Stimulated activated CD8-positive, alpha-beta memory T cell treated with anti-CD3 and anti-CD28 coated beads, Interleukin-4, amount 100 ng/mL, for 24 hours (primary cell): Measurements from ENCODE around the gene TTC21A.

ENCODE experiments used
- DNase-seq: peaks from one replicate; pipeline ENCODE4 v3.0.0-alpha.2; 2020; ENCODE audit warnings: low read depth

The TTC21A gene

DNA sequence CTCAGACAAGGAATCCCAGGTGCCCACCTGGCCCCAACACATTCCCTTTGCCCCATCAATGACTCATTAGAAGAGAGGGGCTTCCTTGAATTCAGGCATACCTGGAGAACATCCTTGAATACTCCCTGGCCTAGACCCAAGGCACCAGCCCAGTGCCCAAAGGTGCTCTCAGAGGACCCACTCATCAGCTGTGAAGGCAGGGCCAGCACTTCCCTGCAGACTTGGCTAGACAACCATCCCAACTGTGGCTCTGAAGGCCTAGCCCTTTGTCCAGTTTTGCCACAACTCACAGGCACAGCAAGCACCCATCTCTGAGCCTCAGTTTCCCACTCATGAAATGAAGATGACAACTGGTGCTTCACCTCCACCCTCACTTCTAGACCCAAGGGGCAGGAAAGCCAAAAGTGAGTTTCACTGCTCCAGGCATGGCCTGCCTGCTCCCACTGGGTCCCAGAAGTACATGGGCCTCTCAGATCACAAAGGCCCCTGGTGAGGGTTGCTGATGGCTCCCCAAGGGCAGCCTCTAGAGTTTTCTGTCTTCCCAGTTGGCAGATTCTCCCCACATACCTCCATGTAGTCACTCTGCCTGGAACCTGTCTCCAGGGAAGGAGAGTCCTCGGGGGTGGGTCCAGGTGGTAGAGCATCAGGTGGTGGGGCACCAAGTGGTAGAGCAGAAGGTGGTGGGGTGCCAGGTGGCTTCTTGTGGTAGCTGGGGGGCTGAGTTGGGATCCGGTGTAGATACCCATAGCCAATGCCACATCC is 7.6 kb upstream of the TTC21A start:
- no peak for DNase-seq

GRCh38 chr3:39100500-39100886 is 7.0 kb upstream of the TTC21A start:
- no peak for DNase-seq

DNA sequence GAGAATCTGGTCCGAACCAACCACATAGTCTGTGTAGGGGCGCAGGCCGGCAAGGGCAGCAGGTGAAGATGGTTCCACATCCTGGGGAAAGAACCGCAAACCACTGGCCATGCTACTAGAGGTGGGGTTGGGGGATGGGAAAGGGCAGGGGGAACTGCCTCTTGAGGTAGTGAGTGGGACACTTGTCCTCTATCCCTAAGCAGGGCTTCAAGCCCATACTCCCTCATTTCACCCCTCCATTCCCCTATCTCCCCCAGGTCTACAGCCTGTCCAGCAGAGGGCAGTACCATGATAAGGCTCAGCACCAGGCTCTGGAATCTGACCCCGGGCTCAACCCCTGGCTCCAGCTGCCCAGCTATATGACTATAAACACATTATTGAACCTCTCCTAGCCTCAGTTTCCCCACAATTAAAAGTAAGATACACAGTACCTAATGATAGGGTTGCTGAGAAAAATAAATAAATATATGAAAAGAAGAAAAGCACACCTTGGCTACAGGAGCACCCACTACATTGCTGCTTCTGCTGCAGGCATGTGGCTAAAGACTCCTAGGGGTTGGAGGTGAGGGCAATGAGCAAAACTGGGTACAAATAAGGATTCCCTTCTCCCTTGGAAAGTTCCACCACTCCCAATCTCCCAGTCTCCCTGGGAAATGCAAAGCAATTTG is 6.3 kb upstream of the TTC21A start:
- peak; percentile 26 for DNase-seq

DNA sequence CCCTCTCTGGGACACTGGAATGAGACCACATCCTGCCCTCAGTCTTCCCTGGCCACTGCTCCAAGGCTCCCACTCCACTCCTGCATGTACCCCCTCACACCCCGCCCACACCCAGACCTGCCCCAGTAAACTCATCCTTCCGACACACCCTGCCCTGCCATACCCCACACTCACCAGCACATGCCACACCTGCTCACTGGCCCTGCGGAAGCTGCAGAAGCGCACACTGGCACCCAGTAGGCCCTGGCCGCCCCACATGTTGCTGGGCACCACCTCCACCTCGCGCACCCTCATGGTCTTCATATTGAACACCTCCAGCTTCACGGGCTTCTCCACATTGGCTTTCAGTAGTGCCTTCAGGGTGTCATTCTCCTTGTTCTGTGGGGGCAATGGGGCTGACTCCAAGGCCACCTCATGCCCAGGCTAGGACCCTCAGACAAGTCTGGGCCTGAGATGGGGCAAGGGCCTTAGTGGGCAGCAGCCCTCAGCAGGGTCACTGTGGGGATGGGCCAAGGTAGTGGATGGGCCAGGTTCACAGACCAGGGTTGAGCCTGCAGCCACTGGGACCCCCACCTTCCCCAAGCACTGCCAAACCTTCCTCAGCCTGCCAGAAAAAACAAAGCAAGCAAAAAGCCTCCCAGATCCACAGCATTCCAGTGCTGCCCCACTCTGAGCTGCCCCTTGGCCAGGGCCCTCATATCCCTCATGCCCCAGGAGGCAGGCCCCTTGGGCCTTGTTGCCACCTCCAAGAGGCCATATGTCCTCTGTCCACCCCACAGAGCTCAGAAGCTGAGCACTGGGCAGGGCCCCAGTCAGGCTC is 4.8 kb upstream of the TTC21A start:
- no peak for DNase-seq

GRCh38 chr3:39103324-39103693 is 4.2 kb upstream of the TTC21A start:
- no peak for DNase-seq

GRCh38 chr3:39103791-39104552 is 3.5 kb upstream of the TTC21A start:
- no peak for DNase-seq

DNA sequence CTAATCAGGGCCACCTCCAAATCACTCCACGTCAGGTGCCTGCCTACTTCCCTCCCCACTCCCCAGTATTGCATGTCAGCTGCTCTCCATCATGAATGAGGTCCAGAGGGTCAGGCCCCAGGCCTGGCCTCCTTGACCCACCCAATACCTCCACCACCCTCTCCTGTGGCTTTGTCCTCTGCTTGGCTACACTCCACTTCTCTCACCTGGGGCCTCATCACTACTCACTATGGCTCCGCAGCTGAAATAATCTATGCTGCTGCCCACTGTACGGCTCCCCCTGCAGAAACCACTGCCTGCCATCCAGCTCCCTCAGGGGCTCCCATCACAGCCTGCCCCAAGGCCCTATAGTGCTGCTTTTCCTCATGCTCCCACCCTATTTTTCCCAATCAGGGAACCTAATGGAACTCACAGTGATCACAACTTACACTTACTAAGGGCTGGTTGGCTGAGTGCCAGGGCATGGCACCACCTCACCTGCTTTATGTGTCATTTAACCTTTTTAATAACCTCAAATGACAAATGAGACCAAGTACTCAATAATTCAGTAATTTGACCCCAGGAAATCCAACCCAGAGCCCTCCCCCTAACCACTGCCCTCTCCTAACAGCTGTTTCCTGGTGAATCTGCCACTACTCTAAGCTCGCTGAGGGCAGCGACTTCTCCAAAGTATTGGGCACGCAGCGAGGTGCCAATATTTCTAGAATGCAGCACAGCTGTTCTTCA is 2.4 kb upstream of the TTC21A start:
- DNase-seq, result no peak

DNA sequence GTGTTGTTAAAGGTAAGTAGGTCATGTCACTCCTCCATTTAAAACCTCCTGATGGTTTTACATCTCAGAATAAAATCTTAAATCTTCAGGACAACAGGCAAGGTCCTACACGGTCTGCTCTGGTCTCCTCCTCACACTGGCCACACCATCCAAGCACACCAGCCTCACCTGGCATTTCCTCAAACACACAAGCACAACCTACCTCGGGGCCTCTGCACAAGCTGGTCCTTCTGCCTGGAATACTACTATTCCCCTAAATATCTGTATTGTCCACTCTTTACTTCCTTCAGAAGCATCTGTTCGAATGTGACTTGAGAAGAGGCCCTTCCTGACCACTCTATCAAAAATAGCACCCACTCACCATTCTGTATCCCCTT is 1.8 kb upstream of the TTC21A start:
- no peak for DNase-seq

- no peak for DNase-seq
These were observed 1.1 kb upstream of the TTC21A start for GRCh38 chr3:39106281-39106811.

- DNase-seq, result no peak
These were observed 561 bp upstream of the TTC21A start for GRCh38 chr3:39106851-39107387.

DNA sequence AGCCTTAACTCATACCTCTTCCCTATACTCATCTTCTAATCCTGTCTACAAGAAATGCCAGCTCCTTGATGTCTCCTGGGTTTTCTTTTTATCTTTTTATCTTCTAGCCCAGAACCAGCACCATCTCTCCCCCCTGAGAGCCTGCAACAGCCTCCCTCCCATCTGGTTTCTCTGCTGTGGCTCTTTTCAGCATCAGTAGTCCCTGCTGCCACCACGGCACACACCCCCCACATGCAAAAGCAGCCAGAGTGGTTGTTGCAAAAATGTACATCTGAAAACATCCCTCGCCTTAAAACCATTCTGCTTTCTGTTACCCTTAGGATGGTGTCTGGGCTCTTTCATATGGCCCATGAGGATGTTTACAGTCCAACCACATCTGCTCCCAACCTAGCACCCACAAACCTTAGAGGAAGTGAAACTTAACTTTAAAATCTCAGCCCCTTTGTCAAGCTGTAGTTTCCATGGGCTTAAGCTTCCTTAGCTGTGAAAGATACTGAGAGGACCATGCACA is 775 bp downstream of the TTC21A start:
- DNase-seq, result no peak

DNA sequence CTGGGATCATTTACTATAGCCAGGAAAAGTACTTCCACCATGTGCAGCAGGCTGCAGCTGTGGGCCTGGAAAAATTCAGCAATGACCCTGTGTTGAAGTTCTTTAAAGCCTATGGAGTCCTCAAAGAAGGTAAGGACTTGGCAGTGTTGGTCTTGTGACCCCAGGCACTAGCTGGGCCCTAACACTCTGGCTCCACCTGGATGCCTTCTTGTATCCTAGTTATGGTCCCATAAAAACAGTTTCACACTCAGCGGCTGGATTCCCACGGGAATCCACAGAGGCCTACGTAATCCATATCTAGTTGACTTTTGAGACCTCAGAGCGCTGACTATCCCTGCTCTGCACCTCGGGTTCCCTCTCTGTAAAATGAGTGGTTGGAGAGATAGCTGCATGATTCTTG is 1.6 kb downstream of the TTC21A start:
- no peak for DNase-seq

GRCh38 chr3:39110041-39110639 is 2.7 kb downstream of the TTC21A start:
- no peak for DNase-seq

DNA sequence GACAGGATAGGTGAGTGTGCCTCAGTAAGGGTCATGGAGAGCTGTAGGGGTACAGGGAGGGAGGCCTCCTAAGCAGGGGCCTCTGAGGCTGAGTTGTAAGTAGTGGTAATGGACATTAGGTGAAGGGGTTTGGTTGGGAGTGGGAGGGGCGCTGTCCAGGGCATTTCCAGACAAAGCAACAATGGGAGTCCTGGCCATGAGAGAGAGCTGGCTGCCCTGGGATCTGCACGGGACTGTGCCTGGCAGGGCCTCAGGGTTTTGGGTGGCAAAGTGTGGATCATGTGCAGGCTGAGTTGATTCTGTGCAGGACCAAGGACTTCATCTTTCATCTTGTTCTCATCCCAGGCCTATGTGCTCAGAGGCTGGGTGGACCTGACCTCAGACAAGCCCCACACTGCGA is 4.6 kb downstream of the TTC21A start:
- DNase-seq, result no peak

GRCh38 chr3:39112535-39112934 is 5.1 kb downstream of the TTC21A start:
- DNase-seq, result no peak

DNA sequence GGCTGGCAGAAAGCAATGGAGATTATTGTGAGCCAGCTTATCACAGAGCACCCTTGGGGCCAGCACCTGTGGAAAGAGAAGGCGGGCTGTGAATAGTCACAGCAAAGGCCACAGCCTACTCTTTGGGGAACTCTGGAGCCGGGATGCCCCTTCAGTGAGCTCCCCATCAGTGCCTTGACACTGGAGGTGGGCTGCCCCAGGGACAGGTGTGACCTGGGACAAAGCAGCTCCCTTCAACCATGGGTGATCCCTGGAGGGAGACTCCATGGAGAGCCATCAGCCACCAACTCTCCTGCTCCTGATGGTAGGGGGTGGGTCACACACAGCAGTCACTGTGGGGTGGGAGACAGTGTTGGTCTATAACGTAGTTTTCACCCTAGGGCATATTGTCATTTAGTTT is 5.8 kb downstream of the TTC21A start:
- no peak for DNase-seq

DNA sequence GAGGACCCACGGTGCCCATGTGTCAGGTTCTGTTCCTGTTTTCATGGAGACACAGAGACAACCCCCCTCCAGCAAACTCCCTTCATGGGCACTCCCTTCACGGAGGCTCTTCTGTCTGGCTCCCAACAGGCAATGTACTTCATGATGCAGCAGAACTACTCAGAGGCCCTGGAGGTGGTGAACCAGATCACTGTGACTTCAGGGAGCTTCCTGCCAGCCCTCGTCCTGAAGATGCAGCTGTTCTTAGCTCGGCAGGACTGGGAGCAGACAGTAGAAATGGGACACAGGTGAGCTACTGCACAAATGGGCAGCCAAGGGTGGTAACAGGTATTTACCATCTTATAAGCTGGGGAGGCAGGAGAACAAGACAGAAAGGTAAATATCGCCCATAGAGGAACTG is 7.0 kb downstream of the TTC21A start:
- no peak for DNase-seq

- DNase-seq, result no peak
These were observed 8.4 kb downstream of the TTC21A start for GRCh38 chr3:39115870-39116269.

- no peak for DNase-seq
These were observed 10.6 kb downstream of the TTC21A start for GRCh38 chr3:39118079-39118478.

GRCh38 chr3:39118931-39119660 is 11.6 kb downstream of the TTC21A start:
- DNase-seq, result no peak
